ENCODE measurements around the gene METRN.
"Not testable (repeated sequence)": the region's sequence is repeated elsewhere in the genome, so short reads cannot be mapped to it uniquely, and the experiment has no call there.

The METRN gene

GRCh38 chr16:709566-710499 is 5.1 kb upstream of the METRN start:
- no peak for DNase-seq (ENCODE audit: low spot score)

GRCh38 chr16:710500-711075 is 4.3 kb upstream of the METRN start:
- DNase-seq (ENCODE audit: low spot score): no peak

DNA sequence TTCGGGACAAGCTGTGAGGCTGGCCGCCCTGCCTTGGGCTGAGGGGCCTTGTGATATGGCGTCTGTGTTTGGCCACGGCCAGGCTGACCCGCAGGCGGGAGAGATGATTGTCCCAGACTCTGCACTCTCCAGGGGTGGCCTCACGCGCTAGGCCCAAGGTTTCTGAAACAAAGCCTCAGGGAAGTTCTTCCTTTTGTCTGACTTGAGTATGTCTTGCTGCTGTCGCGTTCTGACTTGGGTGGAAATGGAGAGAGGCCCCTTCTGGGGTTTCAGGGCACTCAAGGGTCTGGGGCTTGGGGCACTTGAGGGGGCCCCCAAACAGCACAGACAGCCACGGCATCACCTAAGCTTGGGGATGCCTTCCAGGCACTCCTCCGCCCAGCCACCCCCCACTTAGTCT is 3.8 kb upstream of the METRN start:
- no peak for DNase-seq (ENCODE audit: low spot score)

DNA sequence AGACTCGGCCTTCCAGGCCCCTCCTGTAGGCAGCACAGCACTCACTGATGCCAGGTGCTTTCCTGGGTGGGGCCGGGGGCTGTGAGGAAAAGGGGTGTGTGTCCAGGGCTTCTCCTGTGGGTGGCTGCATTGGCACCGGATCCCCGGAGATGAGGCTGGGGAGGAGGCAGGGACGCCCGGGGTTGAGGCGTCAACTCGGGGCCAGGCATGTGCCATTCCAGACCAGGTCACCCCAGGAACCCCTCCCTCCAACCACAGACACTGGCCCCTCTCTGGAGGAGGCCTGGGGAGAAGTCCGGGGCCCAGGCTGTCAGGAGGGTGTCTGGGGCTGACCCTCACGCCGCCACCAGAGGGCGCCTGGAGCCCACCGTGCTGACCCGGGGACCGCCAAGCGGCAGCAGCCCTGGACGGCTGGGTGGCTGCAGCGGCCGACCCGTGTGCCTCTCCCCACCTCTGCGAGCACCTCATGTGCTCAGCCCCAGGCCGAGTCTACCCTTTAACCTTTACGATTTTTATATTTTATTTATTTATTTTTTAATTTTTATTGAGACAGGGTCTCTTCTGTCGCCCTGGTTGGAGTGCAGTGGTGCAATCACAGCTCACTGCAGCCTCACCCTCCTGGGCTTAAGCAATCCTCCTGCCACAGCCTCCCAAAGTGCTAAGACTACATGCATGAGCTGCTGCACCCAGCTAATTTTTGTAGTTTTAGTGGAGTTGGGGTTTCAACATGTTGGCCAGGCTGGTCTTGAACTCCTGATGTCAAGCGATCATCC is 3.2 kb upstream of the METRN start:
- peak; percentile 87 for DNase-seq (ENCODE audit: low spot score)

GRCh38 chr16:712740-713250 is 2.1 kb upstream of the METRN start:
- not testable (repeated sequence) for DNase-seq (ENCODE audit: low spot score)

GRCh38 chr16:714079-714478 is 839 bp upstream of the METRN start:
- no peak for DNase-seq (ENCODE audit: low spot score)

- DNase-seq (ENCODE audit: low spot score): no peak
Measured at GRCh38 chr16:715477-716199, 720 bp downstream of the METRN start.

GRCh38 chr16:716200-716568 is 1.3 kb downstream of the METRN start:
- DNase-seq (ENCODE audit: low spot score): no peak

DNA sequence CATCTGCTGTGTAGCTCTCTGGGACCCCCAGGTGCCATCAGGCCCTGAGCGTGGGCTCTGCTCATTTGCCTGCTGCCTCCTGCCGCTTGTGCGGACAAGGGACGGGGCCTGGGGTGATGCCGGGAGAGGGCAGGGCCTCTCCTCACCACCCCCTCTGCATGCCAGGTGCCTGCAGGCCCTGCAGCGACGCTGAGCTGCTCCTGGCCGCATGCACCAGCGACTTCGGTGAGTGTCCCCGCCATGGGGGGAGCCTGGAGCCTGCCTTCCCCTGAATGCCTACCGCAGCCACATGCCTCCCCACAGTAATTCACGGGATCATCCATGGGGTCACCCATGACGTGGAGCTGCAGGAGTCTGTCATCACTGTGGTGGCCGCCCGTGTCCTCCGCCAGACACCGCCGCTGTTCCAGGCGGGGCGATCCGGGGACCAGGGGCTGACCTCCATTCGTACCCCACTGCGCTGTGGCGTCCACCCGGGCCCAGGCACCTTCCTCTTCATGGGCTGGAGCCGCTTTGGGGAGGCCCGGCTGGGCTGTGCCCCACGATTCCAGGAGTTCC is 1.9 kb downstream of the METRN start:
- DNase-seq (ENCODE audit: low spot score): no peak

GRCh38 chr16:717450-718245 is 2.7 kb downstream of the METRN start:
- no peak for DNase-seq (ENCODE audit: low spot score)

- DNase-seq (ENCODE audit: low spot score): no peak
Measured at GRCh38 chr16:718389-718788, 3.5 kb downstream of the METRN start.

DNA sequence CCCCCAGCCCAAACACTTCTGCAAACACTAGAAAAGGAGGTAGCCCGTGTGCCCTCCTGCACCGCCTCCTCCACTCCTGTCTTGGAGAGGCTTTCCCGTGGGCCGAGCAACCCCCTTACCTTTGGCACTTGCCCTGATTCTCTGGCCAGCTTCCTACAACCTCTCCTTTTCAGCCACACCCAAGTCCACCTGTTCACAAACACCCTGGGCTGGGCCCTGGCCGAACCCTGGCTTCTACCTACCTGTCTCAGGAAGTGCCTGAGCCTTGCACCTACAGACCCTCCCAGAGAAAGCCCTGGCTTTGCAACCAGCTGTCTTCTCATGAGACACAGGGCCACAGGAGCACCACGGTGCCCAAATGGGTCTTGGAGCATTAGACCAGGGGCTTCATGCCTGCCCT is 4.0 kb downstream of the METRN start:
- no peak for DNase-seq (ENCODE audit: low spot score)

GRCh38 chr16:719815-720446 is 5.0 kb downstream of the METRN start:
- DNase-seq (ENCODE audit: low spot score): no peak

DNA sequence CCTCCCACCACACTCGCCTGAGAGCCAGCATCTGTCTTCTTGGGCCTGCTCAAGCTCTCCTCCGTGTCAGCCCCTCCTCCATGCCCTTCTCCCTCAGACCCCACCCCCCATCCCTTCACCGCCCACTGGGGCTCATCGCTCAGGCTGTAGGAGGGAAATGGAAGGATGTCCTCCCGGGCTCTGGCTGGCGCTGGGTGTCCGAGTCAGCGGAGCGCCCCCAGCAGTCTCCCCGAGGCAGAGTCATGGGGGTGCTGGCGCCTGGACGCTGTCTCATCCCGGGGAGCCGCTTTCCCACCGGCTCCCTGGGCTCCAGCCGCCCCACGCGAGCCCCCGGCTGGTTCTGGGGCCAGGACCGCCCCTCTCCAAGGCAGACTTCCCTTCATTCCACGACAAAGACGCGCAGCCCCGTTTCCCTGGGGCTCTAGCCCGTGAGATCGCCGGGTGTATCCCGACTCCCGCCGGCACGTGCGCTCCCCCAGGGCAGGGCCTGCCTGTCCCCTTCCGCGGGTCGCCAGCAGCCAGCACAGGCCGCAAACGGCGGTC is 5.6 kb downstream of the METRN start:
- DNase-seq (ENCODE audit: low spot score): peak; percentile 57

DNA sequence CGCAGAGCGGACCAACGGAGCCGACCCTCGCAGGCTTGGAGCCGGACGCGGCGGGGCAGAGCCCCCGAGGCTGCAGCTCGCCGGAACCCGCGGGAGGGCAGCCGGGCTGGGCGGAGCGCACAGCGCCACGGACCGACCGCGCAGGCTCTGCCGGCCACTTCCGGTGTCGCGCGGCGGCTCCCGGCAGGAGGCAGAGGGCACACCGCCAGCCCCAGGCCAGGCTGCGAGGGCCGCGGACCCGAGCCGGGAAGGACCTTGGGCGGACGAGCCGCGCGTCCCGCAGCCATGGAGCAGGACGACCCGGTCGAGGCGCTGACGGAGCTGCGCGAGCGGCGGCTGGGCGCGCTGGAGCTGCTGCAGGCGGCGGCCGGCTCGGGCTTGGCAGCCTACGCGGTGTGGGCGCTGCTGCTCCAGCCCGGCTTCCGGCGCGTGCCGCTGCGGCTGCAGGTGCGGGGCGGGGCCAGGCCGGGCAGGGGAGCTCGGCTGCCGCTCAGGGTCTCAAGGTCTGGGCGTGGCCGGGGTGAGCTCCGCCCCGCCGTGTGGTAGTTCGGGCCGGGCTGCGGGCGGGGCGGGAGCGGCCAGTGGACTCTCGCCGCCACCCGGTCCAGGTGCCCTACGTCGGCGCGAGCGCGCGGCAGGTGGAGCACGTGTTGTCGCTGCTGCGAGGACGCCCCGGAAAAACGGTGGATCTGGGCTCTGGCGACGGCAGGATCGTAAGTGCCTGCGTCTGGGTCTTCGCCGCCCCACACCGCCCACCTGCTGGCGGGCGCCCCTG is 6.3 kb downstream of the METRN start, which contains the start of gene ANTKMT:
TSS of gene ANTKMT (plus strand) at position 157 of the 775 bp plus-strand sequence. CDS start at position 286, 129 bp downstream.
- peak; percentile 90 for DNase-seq (ENCODE audit: low spot score)

DNA sequence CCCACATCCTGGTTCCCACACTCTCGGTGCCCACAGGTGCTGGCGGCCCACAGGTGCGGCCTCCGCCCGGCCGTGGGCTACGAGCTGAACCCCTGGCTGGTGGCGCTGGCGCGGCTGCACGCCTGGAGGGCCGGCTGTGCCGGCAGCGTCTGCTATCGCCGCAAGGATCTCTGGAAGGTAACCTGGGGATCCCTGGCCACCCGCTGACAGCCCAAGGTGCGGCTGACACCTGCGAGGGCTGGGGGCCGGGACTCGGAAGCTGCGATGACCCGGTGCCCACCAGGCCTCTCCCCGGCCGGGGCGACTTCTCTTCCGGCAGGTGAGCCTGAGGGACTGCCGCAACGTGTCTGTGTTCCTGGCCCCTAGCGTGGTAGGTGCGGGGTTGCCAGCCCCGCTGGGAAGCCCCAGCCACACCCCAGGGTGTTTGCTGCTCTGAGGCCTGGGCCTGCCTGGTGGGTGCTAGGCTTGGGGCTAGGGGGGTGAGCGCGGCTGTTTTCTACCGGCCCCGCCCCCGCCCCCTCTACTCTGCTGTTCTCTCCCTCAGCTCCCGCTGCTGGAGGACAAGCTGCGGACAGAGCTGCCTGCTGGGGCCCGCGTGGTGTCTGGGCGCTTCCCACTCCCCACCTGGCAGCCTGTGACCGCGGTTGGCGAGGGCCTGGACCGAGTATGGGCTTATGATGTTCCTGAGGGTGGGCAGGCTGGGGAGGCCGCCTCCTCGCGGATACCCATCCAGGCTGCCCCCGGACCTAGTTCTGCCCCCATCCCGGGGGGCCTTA is 7.0 kb downstream of the METRN start:
- DNase-seq (ENCODE audit: low spot score): no peak

GRCh38 chr16:722835-723633 is 8.1 kb downstream of the METRN start:
- DNase-seq (ENCODE audit: low spot score): no peak
